ENCODE measurements around the gene CAMK2G. TPM values are rescaled to one million over a fixed set of nuclear protein-coding genes. Genes with fewer than 3 reads are reported as not detected.

Gene CAMK2G
- polyA plus RNA-seq, 1 of the 3 experiments (the other 2 are of a cell fraction): 41.4 TPM

DNA sequence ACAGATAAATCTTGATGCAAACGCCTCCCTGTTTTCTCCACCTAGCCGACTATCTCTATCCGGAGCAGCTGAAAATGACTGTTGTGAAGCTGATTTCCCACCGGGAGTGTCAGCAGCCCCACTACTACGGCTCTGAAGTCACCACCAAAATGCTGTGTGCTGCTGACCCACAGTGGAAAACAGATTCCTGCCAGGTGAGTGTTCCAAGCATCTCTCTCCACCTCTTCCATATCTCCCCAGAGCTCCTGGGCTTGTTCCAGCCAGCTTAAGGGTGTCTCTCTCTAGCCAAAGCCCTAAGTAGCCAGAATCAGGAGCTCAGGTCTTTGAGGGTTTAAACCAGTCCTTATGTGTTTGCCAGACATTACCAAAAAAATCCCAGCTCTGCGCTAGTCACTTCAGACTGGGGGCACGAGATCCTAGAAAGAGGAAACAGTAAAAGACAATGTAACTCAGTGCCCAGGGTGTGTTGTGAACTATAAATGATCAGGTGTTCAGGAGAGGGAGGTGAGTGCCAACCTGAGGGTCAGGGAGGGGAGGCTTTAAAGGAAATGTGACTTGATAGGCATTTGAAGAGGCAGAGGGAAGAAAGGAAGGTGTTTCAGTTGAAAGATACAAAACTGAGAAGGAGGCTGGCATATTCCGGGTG lies 41.0 kb upstream of the CAMK2G start (continued):
- TF ChIP-seq, protein P1, sequence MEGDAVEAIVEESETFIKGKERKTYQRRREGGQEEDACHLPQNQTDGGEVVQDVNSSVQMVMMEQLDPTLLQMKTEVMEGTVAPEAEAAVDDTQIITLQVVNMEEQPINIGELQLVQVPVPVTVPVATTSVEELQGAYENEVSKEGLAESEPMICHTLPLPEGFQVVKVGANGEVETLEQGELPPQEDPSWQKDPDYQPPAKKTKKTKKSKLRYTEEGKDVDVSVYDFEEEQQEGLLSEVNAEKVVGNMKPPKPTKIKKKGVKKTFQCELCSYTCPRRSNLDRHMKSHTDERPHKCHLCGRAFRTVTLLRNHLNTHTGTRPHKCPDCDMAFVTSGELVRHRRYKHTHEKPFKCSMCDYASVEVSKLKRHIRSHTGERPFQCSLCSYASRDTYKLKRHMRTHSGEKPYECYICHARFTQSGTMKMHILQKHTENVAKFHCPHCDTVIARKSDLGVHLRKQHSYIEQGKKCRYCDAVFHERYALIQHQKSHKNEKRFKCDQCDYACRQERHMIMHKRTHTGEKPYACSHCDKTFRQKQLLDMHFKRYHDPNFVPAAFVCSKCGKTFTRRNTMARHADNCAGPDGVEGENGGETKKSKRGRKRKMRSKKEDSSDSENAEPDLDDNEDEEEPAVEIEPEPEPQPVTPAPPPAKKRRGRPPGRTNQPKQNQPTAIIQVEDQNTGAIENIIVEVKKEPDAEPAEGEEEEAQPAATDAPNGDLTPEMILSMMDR (IDR thresholded peaks at IDR 0.05): no peak
- TF ChIP-seq FOSL2 (IDR thresholded peaks at IDR 0.05; ENCODE audit: borderline replicate concordance, low read depth): no peak
- TF ChIP-seq, protein P2, sequence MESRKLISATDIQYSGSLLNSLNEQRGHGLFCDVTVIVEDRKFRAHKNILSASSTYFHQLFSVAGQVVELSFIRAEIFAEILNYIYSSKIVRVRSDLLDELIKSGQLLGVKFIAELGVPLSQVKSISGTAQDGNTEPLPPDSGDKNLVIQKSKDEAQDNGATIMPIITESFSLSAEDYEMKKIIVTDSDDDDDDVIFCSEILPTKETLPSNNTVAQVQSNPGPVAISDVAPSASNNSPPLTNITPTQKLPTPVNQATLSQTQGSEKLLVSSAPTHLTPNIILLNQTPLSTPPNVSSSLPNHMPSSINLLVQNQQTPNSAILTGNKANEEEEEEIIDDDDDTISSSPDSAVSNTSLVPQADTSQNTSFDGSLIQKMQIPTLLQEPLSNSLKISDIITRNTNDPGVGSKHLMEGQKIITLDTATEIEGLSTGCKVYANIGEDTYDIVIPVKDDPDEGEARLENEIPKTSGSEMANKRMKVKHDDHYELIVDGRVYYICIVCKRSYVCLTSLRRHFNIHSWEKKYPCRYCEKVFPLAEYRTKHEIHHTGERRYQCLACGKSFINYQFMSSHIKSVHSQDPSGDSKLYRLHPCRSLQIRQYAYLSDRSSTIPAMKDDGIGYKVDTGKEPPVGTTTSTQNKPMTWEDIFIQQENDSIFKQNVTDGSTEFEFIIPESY (IDR thresholded peaks at IDR 0.05; ENCODE audit: borderline replicate concordance, low read depth): no peak
- TF ChIP-seq TEAD4 (IDR thresholded peaks at IDR 0.05; ENCODE audit: borderline replicate concordance, insufficient read depth): no peak

DNA sequence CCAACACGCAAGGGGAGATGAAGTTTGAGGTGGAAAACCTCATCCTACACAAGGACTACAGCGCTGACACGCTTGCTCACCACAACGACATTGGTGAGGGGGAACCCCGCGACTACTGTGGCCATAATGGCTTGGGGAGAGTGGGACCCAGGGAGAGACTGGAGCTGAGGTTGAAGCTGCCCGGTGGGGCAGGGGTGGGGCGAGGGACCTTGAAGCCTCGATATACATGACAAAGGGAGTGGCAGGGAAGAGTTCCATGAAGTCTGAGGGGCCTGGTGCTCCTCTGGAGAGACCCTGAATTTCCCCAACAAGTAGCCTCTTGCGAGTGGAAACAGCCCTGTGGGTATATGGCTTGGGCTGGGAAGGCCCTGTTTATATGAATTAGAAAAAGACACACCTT lies 39.7 kb upstream of the CAMK2G start:
- ChIA-PET POLR2A (no interaction called here), CTCF (interaction anchor here (1.2 to 3.1 kb wide), 2 partner anchors 15 to 26 kb away, joined by 3 to 19 read pairs; no protein-coding TSS in a partner anchor)
- no peak overlapping the region for H3K4me2 ChIP-seq
- no peaks in the 10 kb centered on the region for H3K9me2 ChIP-seq
- H4K20me1 ChIP-seq (ENCODE audit: insufficient read depth): no peaks in the 10 kb centered on the region
- DNase-seq: no peak
- H3K27me3 ChIP-seq (ENCODE audit: insufficient read depth): no peaks in the 10 kb centered on the region
- H3F3A ChIP-seq (replicated peaks; ENCODE audit: insufficient read depth): peaks cover 13% of the 10 kb centered on the region
- 97% methylated on average over 10 of the region's 10 CpGs for WGBS (ENCODE audit: low lambda C conversion rate)
- peaks cover 8% of the 10 kb centered on the region for H3K79me2 ChIP-seq (ENCODE audit: insufficient read depth)
- H2AFZ ChIP-seq (ENCODE audit: low read depth): no peak overlapping the region
- H3K4me1 ChIP-seq (ENCODE audit: control insufficient read depth in 1 of 2, insufficient read depth in 2 of 2, low read depth in 1 of 2, low read length in 1 of 2): peaks cover 6 to 12% of the 10 kb centered on the region in 2 experiments; a peak in 1 of 4 replicates
- no peak overlapping the region for H3K27ac ChIP-seq (ENCODE audit: low read depth in 2 of 2, low read length in 1 of 2)
- no peak overlapping the region; a peak in 1 of 4 replicates for H3K4me3 ChIP-seq (ENCODE audit: low read depth in 2 of 2, low read length in 1 of 2)
- H3K9ac ChIP-seq: no peak overlapping the region
- no peaks in the 10 kb centered on the region for H3K9me3 ChIP-seq
- H3K36me3 ChIP-seq (replicated peaks in 1 of 2; ENCODE audit: control insufficient read depth in 1 of 2, insufficient read depth in 2 of 2, low read length in 1 of 2): peaks cover 4 to 26% of the 10 kb centered on the region in 2 experiments
- no peak for TF ChIP-seq ELF1 (IDR thresholded peaks at IDR 0.05)
- TF ChIP-seq RAD21 (IDR thresholded peaks at IDR 0.05; ENCODE audit: low read length): no peak
- no peak for TF ChIP-seq TCF12 (IDR thresholded peaks at IDR 0.05)
- no peak for TF ChIP-seq EP300 (IDR thresholded peaks at IDR 0.05; ENCODE audit: borderline replicate concordance in 1 of 2, low read depth in 1 of 2, low read length in 1 of 2)
- no peak for TF ChIP-seq RFX5 (IDR thresholded peaks at IDR 0.05; ENCODE audit: low read length)
- TF ChIP-seq, protein P3, sequence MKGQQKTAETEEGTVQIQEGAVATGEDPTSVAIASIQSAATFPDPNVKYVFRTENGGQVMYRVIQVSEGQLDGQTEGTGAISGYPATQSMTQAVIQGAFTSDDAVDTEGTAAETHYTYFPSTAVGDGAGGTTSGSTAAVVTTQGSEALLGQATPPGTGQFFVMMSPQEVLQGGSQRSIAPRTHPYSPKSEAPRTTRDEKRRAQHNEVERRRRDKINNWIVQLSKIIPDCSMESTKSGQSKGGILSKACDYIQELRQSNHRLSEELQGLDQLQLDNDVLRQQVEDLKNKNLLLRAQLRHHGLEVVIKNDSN (IDR thresholded peaks at IDR 0.05; ENCODE audit: borderline replicate concordance, low read depth): no peak
- TF ChIP-seq GATA2 (CRISPR knock-in tag; IDR thresholded peaks at IDR 0.05): no peak
- TF ChIP-seq, protein P1 (IDR thresholded peaks at IDR 0.05): no peak
- TF ChIP-seq, protein P4, sequence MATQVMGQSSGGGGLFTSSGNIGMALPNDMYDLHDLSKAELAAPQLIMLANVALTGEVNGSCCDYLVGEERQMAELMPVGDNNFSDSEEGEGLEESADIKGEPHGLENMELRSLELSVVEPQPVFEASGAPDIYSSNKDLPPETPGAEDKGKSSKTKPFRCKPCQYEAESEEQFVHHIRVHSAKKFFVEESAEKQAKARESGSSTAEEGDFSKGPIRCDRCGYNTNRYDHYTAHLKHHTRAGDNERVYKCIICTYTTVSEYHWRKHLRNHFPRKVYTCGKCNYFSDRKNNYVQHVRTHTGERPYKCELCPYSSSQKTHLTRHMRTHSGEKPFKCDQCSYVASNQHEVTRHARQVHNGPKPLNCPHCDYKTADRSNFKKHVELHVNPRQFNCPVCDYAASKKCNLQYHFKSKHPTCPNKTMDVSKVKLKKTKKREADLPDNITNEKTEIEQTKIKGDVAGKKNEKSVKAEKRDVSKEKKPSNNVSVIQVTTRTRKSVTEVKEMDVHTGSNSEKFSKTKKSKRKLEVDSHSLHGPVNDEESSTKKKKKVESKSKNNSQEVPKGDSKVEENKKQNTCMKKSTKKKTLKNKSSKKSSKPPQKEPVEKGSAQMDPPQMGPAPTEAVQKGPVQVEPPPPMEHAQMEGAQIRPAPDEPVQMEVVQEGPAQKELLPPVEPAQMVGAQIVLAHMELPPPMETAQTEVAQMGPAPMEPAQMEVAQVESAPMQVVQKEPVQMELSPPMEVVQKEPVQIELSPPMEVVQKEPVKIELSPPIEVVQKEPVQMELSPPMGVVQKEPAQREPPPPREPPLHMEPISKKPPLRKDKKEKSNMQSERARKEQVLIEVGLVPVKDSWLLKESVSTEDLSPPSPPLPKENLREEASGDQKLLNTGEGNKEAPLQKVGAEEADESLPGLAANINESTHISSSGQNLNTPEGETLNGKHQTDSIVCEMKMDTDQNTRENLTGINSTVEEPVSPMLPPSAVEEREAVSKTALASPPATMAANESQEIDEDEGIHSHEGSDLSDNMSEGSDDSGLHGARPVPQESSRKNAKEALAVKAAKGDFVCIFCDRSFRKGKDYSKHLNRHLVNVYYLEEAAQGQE (IDR thresholded peaks at IDR 0.05; ENCODE audit: low read depth, low read length): no peak
- no peak for TF ChIP-seq NFIC (IDR thresholded peaks at IDR 0.05; ENCODE audit: borderline replicate concordance)
- TF ChIP-seq YY1 (IDR thresholded peaks at IDR 0.05; ENCODE audit: low read depth): no peak
- no peak for TF ChIP-seq SMC3 (IDR thresholded peaks at IDR 0.05; ENCODE audit: low read depth, low read length)
- no peak for TF ChIP-seq GABPA (IDR thresholded peaks at IDR 0.05; ENCODE audit: low read depth)
- TF ChIP-seq, protein P5, sequence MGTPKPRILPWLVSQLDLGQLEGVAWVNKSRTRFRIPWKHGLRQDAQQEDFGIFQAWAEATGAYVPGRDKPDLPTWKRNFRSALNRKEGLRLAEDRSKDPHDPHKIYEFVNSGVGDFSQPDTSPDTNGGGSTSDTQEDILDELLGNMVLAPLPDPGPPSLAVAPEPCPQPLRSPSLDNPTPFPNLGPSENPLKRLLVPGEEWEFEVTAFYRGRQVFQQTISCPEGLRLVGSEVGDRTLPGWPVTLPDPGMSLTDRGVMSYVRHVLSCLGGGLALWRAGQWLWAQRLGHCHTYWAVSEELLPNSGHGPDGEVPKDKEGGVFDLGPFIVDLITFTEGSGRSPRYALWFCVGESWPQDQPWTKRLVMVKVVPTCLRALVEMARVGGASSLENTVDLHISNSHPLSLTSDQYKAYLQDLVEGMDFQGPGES (IDR thresholded peaks at IDR 0.05; ENCODE audit: low read depth, low read length): no peak
- no peak for TF ChIP-seq TAF1 (IDR thresholded peaks at IDR 0.05; ENCODE audit: borderline replicate concordance, low read depth, low read length)
